Cardiac fibroblast (primary cell): ENCODE measurements around the gene HEATR1.
A peak's percentile ranks its signal among the peaks of the same experiment; 100 is the strongest.

Source experiments
- DNase-seq, 2 donors: peaks; one replicate each; pipeline versions ENCODE4 v3.0.0 to v3.0.0-alpha.2; 2010; ENCODE audit warnings: low read depth in 2 of 2
- H3K4me3 ChIP-seq, 2 donors: replicated peaks in 1 of 2; 1 replicate in 1 of 2; 2 replicates in 1 of 2; pipeline ENCODE4 v1.5.1; 2011; ENCODE audit warnings: low read depth in 2 of 2, low read length in 2 of 2, mild to moderate bottlenecking in 2 of 2, moderate library complexity in 1 of 2
- TF ChIP-seq, protein P1 (sequence below): IDR thresholded peaks from one replicate; pipeline ENCODE4 v1.5.1; 2011; ENCODE audit warnings: low read depth, mild to moderate bottlenecking, low read length, inconsistent platforms

HEATR1 gene, protein sequence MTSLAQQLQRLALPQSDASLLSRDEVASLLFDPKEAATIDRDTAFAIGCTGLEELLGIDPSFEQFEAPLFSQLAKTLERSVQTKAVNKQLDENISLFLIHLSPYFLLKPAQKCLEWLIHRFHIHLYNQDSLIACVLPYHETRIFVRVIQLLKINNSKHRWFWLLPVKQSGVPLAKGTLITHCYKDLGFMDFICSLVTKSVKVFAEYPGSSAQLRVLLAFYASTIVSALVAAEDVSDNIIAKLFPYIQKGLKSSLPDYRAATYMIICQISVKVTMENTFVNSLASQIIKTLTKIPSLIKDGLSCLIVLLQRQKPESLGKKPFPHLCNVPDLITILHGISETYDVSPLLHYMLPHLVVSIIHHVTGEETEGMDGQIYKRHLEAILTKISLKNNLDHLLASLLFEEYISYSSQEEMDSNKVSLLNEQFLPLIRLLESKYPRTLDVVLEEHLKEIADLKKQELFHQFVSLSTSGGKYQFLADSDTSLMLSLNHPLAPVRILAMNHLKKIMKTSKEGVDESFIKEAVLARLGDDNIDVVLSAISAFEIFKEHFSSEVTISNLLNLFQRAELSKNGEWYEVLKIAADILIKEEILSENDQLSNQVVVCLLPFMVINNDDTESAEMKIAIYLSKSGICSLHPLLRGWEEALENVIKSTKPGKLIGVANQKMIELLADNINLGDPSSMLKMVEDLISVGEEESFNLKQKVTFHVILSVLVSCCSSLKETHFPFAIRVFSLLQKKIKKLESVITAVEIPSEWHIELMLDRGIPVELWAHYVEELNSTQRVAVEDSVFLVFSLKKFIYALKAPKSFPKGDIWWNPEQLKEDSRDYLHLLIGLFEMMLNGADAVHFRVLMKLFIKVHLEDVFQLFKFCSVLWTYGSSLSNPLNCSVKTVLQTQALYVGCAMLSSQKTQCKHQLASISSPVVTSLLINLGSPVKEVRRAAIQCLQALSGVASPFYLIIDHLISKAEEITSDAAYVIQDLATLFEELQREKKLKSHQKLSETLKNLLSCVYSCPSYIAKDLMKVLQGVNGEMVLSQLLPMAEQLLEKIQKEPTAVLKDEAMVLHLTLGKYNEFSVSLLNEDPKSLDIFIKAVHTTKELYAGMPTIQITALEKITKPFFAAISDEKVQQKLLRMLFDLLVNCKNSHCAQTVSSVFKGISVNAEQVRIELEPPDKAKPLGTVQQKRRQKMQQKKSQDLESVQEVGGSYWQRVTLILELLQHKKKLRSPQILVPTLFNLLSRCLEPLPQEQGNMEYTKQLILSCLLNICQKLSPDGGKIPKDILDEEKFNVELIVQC (N-terminal part only)

DNA sequence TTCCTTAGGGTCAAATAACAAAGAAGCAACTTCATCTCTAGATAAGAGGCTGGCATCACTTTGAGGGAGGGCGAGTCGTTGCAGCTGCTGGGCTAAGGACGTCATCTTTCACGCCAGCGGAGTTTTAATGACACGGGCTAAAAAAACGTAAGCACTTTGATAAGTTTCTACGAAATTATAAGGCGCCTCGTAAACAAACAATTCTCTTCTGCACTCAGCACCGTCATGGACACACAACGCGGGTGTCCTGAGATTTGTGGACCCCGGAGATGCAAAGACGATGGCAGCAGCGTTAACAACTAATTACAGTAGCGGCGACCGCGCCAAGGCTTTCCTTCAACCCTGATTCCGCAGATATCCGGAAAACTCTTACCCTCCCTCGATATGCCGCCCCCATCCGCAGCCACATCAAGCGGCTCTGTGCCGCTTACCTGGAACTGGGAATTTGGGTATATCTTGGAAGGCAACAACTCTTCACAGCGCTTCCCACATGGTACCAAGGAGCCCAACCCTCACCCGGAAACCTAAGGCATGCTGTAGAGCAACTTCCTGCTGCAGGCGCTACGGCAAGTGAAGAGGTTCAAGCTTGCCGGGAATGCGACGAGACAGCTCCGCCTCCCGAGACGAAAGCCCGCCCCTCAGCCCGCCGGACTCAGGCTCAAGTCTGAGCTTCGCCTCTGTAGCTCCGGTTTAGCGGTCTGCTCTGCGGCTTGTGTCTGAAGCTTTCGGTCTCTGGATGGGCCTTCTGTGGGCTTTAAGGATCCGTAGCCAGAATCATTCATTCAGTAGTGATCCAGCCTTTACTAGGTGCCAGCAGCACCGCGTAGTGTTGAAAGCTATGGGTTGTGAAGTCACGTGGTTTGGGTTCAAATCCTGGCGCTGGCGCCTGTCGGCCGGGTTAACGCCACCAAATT, at the start of gene HEATR1:
Gene HEATR1, minus strand, starts transcription at position 526 of the 914 bp plus-strand sequence. Its CDS starts 421 bp downstream, at position 105.
- DNase-seq = peak; percentile 97 to 98
- TF ChIP-seq, protein P1, sequence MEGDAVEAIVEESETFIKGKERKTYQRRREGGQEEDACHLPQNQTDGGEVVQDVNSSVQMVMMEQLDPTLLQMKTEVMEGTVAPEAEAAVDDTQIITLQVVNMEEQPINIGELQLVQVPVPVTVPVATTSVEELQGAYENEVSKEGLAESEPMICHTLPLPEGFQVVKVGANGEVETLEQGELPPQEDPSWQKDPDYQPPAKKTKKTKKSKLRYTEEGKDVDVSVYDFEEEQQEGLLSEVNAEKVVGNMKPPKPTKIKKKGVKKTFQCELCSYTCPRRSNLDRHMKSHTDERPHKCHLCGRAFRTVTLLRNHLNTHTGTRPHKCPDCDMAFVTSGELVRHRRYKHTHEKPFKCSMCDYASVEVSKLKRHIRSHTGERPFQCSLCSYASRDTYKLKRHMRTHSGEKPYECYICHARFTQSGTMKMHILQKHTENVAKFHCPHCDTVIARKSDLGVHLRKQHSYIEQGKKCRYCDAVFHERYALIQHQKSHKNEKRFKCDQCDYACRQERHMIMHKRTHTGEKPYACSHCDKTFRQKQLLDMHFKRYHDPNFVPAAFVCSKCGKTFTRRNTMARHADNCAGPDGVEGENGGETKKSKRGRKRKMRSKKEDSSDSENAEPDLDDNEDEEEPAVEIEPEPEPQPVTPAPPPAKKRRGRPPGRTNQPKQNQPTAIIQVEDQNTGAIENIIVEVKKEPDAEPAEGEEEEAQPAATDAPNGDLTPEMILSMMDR = no peak

DNA sequence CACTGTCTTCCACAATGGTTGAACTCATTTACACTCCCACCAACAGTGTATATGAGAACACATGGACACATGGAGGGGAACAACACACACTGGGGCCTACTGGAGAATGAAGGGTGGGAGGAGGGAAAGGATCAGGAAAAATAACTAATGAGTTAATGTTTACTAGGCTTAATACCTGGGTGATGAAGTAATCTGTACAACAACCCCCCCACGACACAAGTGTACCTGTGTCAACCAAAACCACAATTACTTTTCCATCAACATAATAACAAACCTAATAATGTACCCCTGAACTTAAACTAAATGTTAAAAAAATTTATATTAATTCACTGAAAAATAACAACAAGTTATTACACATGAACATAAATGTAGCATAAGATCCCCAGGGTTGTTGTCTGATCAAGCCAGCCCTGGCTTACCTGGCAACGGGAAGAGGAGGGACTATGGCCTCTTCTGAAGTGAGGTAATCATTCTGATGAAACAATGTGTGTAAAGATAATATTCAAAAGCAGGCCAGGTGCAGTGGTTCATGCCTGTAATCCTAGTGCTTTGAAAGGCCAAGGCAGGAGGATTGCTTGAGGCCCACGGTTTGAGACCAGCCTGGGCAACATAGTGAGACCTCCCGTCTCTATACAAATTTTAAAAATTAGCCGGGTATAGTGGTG, 40.8 kb upstream of the HEATR1 start:
- TF ChIP-seq, protein P1 = no peak
- no peak overlapping the region for H3K4me3 ChIP-seq
- DNase-seq = no peak

More for the DNA sequence above, at the start of gene HEATR1:
- peak within 1 kb of the TSS; percentile 77 to 83 for H3K4me3 ChIP-seq

DNA sequence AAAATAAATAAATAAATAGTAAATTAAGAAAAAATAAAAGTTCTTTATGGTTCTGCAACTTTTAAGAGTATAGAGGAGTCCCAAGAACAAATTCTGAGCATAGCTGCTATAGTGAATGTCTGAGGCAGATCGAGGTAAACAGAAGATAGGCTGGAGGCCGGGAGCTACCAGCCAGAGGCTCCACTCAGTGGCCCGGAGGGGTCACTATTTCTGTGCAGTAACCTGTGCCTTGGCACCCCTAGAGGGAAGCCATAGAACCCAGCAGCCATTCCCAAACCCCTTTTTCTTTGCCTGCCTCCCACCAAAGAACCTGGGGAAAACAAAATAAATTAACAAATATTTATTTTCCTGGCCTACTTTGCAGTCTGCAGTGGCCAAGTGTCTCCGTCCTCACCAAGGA, 38.4 kb upstream of the HEATR1 start:
- no peak for DNase-seq
- TF ChIP-seq, protein P1 = no peak
- no peak overlapping the region for H3K4me3 ChIP-seq

DNA sequence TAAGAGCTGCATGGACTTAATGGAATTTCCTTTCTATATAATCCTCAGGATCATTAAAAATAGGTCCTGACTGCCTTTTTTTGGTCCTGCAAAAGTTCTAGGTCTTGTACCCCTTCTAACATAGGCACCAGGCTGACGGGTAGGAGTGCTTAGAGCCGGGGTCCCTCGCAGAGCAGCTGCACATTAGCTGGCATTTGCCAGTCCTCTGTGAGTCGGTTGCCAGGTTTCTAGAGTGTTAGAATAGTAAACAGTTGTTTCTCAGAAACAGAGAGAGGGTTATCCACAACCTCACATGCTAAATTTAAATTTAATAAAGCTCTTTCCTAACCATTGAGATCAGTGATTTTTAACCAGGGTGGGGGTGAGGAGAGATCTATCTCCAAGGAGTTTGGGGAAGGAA, 35.4 kb upstream of the HEATR1 start:
- no peak overlapping the region for H3K4me3 ChIP-seq
- TF ChIP-seq, protein P1 = no peak
- no peak for DNase-seq

DNA sequence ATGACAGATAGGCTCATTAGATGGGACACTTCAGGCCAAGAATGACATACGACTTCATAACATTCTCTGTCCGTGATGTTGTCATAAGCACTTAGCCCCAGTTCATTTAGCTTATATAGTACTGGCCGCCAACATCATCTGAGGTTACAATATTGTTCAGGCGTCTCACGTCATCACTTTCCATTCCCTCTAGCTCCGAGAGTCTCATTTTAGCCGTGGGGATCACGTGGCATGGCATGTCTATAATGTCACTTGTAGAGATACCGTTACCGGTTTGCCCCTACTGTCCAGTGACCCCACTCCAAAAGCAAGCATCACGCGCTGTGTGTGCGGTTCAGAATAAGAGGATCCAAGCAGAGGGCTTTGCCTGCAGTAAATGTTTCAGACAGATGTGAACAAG, 34.6 kb upstream of the HEATR1 start:
- TF ChIP-seq, protein P1 = no peak
- H3K4me3 ChIP-seq = no peak overlapping the region
- DNase-seq = no peak
